Adipocyte (in vitro differentiated cells): Measurements from ENCODE around the gene NR4A3.
"Not testable (repeated sequence)": the region's sequence is repeated elsewhere in the genome, so short reads cannot be mapped to it uniquely, and the experiment has no call there.

Source experiments
- DNase-seq: peaks from one replicate; pipeline ENCODE4 v3.0.0-alpha.2; 2015; ENCODE audit warnings: low read depth
- H3K27me3 ChIP-seq: replicated peaks from 2 replicates; pipeline ENCODE4 v1.7.0; 2013; ENCODE audit warnings: mild to moderate bottlenecking, low read length, moderate library complexity; ENCODE audit not compliant: control insufficient read depth, insufficient read depth
- H3K36me3 ChIP-seq: 2 replicates; pipeline ENCODE4 v1.7.0; 2013; ENCODE audit warnings: low read length, mild to moderate bottlenecking, moderate library complexity; ENCODE audit not compliant: control insufficient read depth, insufficient read depth, severe bottlenecking
- H3K4me1 ChIP-seq: 2 replicates; pipeline ENCODE4 v1.7.0; 2013; ENCODE audit warnings: mild to moderate bottlenecking, low read length, moderate library complexity; ENCODE audit not compliant: control insufficient read depth, insufficient read depth
- H3K4me3 ChIP-seq: 2 replicates; pipeline ENCODE4 v1.7.0; 2013; ENCODE audit warnings: mild to moderate bottlenecking, low read length, moderate library complexity
- H3K9ac ChIP-seq: 2 replicates; pipeline ENCODE4 v1.7.0; 2013; ENCODE audit warnings: mild to moderate bottlenecking, low read length, moderate library complexity
- H3K9me3 ChIP-seq: 2 replicates; pipeline ENCODE4 v1.7.0; 2013; ENCODE audit warnings: mild to moderate bottlenecking, low read length, moderate library complexity; ENCODE audit not compliant: control insufficient read depth

Gene NR4A3

DNA sequence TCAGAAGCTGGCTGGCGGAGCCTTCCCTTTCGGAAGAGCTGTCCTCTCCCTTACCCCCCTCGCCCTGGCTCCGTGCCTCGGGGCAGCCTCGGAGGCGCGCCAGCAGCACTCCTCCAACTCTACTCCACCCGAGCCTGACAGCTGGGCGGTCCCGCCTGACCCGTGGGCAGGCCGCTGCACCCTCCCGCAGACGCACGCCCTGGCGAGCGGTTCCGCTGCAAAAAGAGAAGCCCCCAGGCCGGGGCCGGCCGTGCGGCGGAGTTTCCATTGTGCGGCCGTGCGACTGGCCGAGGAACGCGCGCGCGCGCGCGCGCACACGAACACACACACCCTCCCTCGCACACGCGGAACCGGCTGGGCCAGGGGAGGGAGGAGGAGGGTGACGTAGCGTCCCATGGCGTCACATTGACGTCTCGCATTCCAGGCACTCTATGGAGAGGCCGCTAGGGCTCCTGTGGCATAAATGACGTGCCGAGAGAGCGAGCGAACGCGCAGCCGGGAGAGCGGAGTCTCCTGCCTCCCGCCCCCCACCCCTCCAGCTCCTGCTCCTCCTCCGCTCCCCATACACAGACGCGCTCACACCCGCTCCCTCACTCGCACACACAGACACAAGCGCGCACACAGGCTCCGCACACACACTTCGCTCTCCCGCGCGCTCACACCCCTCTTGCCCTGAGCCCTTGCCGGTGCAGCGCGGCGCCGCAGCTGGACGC, at the start of gene NR4A3:
NR4A3 (plus strand) TSS at position 490 of the 713 bp plus-strand sequence. CDS start 6,158 bp downstream, outside the sequence.
- H3K4me1 ChIP-seq: peaks cover 13% of the 10 kb centered on the region
- H3K27me3 ChIP-seq: no peaks in the 10 kb centered on the region

DNA sequence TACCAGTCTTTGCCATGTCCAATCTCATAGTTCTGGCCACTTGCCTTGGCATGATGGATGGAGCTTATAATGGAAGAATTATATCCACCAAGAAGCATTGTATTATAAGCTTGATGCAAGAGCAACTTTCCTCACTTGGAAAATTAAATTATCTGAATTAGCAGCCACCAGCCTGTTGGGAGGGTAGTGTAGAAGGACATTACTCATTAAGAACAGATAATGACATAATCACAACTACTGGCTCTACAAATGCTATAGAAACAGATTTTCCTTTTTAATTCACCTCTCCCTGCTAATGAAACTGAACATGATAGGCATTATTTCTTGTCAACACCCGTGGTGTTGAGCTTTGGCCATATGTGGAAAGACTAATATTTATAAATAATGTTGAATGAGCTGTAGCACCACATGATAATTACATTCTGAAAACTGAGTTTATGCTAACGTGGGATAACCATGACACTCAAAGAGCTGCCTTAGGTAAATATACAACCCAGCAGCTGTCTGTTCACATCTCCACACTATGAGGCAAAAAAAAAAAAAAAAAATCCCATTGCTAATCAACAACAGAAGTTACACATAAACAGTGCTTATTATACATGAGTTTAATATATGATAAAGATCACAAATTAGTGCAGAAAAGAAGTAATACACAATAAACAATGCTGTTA, 48.1 kb upstream of the NR4A3 start:
- Histone ChIP-seq H3K36me3 (no peaks in the 10 kb centered on the region), H3K27me3 (no peaks in the 10 kb centered on the region), H3K4me3 (no peak overlapping the region), H3K9me3 (no peaks in the 10 kb centered on the region), H3K4me1 (peaks cover 4% of the 10 kb centered on the region), H3K9ac (no peak overlapping the region)
- no peak for DNase-seq

More for the DNA sequence above, at the start of gene NR4A3:
- H3K9me3 ChIP-seq: no peaks in the 10 kb centered on the region
- DNase-seq: peak; percentile 99
- H3K4me3 ChIP-seq: peak within 1 kb of the TSS; percentile 85
- peak within 1 kb of the TSS; percentile 89 for H3K9ac ChIP-seq
- H3K36me3 ChIP-seq: no peaks in the 10 kb centered on the region

DNA sequence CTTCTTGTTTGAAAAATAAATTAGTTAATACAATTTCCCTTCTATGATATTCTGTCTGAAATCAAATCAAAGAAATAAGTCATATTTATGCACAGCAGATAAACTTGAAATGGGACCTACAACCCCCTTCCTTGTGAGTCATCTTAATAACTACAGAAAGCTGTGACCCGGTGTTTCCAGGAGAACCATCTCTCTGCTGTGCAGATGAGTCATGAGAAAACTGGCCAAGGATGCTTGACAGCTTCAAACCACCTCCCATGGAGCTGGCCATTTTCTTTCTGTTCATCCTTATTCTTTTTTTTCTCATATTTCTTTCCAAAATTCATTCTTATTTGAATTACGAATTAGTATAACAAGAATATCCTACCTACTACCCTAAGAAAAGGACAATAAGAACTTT, 43.4 kb upstream of the NR4A3 start:
- no peaks in the 10 kb centered on the region for H3K36me3 ChIP-seq
- no peaks in the 10 kb centered on the region for H3K27me3 ChIP-seq
- H3K9me3 ChIP-seq: no peaks in the 10 kb centered on the region
- H3K4me1 ChIP-seq: peaks cover 4% of the 10 kb centered on the region
- no peak overlapping the region for H3K9ac ChIP-seq
- DNase-seq: peak; percentile 68
- H3K4me3 ChIP-seq: no peak overlapping the region

DNA sequence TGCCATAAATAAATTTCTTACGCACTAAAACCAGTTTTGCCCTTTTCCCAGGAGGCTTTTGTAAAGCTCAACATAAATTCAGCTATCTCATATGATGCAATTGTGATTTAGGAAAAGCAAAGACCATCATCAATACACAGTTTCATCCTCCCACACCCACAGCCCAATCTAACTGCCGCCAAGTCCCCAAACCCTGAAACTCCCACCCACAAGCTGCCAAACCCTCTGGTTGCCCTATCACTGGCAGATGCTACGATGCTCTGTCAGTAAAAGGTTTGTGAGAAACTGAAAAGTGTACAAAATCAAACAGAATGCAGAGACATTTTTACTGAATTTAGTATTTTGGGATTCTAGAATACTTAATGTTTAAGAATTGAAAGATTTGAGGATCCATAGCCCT, 42.8 kb upstream of the NR4A3 start:
- Histone ChIP-seq H3K9me3 (no peaks in the 10 kb centered on the region), H3K4me3 (no peak overlapping the region), H3K9ac (no peak overlapping the region), H3K36me3 (no peaks in the 10 kb centered on the region), H3K27me3 (no peaks in the 10 kb centered on the region), H3K4me1 (peaks cover 4% of the 10 kb centered on the region)
- no peak for DNase-seq

DNA sequence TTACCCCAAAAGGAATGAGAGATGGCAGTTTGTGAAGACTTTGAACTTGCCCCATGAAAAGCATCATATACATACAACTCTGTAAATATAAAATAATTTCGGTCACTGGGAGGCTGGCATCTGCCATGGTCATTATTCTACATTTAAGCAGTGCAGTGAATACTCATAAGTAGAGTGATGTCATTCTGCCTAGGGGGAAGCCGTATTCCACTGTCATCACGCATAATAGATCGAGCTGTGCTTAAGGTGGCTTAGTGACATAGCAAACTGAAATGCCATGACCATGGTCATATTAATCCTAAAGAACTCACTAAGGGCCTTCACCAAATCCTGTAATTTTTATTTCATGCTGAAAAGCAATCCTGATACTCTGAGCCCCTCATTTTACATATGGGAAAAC, 42.4 kb upstream of the NR4A3 start:
- Histone ChIP-seq H3K36me3 (no peaks in the 10 kb centered on the region), H3K9me3 (no peaks in the 10 kb centered on the region), H3K9ac (no peak overlapping the region), H3K4me1 (peaks cover 4% of the 10 kb centered on the region), H3K27me3 (no peaks in the 10 kb centered on the region), H3K4me3 (no peak overlapping the region)
- no peak for DNase-seq

DNA sequence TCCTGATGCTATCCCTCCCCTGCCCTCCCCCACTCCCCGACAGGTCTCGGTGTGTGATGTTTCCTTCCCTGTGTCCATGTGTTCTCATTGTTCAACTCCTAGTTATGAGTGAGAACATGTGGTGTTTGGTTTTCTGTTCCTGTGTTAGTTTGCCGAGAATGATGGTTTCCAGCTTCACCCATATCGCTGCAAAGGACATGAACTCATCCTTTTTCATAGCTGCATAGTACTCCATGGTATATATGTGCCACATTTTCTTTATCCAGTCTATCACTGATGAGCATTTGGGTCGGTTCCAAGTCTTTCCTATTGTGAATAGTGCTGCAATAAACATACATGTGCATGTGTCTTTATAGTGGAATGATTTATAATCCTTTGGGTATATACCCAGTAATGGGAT, 39.3 kb upstream of the NR4A3 start:
- not testable (repeated sequence) for H3K9me3 ChIP-seq, DNase-seq, H3K27me3 ChIP-seq

DNA sequence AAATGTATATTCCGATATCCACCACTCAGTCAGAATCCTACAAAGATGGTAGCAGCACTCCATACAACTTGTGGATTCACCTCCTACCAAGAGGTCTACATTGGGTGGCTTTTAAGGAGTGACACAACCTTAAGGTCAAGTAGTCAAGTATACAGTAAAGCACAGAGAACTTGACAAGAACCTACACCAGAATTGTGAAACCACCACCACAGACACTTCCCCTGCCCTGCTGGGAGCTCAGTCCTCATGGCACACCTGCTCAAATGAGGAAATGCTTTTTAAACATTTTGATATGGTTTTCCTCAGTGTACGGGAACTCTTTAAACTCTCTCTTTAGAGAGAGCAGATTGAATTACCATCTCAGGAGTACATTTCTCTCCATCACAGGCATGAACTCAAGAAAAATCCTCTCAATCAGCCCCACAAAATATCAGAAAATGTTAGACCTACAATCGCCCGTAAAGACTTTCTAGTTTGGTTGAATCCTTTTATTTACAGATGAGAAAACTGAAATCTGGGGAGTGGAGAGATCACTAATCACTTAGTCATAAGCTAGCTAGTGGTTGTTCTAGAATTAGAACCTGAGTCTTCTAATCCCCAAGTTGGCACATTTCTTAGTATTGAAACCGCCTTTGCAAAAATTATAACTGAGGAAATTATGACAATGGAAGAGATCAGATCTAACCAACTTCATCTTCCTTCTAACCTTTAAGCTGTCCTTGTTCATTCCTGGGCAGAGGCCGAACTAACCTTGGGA, 38.5 kb upstream of the NR4A3 start:
- H3K9me3 ChIP-seq: no peaks in the 10 kb centered on the region
- peaks cover under 1% of the 10 kb centered on the region for H3K4me1 ChIP-seq
- no peaks in the 10 kb centered on the region for H3K27me3 ChIP-seq
- no peak overlapping the region for H3K9ac ChIP-seq
- no peak overlapping the region for H3K4me3 ChIP-seq
- no peak for DNase-seq
- no peaks in the 10 kb centered on the region for H3K36me3 ChIP-seq

More for the DNA sequence above, 39.3 kb upstream of the NR4A3 start:
- H3K36me3 ChIP-seq, H3K4me3 ChIP-seq, H3K9ac ChIP-seq, H3K4me1 ChIP-seq: not testable (repeated sequence)

DNA sequence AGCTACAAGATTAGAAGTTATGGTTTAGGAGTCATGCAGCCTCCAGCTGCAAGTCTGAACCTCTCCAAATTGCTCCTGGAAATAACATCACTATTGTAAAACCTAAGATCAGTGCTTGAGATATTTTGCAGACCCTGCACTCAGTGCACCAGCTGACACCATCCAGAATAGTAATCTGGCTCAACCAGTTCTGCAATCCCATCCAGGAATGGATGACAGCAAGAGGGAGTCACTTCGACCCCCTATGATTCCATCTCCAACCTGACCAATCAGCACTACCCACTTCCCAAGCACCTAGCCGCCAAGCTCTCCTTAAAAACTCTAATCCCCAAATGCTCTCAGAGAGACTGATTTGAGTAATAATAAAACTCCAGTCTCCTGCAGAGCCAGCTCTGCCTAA, 37.9 kb upstream of the NR4A3 start:
- Histone ChIP-seq H3K4me1 (no peaks in the 10 kb centered on the region), H3K4me3 (no peak overlapping the region), H3K9me3 (no peaks in the 10 kb centered on the region), H3K27me3 (no peaks in the 10 kb centered on the region), H3K9ac (no peak overlapping the region), H3K36me3 (no peaks in the 10 kb centered on the region)
- DNase-seq: no peak

DNA sequence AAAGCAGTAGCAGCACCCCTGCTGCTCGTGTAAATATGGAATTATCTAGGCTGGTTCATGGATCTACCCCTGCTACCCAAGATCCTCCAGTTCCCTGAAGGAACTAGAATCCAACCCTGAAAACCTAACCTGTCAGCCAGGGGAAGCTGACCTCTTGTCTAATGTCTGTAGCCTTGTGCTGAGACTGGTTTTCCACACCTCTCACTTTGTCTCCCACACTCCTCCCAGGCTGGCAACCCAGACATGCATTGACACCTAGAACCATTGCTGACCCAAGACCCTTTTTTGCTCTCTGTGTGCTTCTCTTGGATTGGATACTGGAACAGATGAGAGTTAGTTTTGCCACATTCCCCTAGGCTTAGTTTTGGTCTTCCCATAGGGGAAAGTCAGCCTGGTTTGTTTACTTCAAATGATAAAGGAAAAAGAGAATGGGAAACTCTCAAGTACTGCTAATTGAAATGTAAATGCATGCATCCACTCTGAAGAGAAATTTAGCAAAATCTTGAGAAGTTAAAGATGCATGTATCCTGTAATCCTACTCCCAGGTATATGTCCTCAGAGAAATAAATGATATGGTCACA, 36.6 kb upstream of the NR4A3 start:
- DNase-seq: no peak
- no peak overlapping the region for H3K4me3 ChIP-seq

DNA sequence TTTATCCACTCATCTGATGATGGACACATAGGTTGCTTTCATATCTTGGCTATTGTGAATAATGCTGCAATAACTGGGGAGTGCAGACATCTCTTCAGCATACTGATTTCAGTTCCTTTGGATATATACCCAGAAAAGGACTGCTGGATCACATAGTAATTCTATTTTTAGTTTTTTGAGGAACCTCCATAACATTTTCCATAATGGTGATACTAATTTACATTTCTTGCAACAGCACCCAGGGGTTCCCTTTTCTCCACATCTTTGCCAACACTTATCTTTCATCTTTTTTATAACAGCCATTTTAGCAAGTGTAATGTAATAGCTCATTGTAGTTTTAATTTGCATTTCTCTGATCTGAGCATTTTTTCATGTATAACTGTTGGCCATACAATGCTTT, 34.1 kb upstream of the NR4A3 start:
- DNase-seq: no peak
- Histone ChIP-seq H3K27me3 (no peaks in the 10 kb centered on the region), H3K4me1 (no peaks in the 10 kb centered on the region), H3K9ac (no peak overlapping the region), H3K36me3 (no peaks in the 10 kb centered on the region), H3K9me3 (no peaks in the 10 kb centered on the region), H3K4me3 (no peak overlapping the region)

More for the DNA sequence above, 36.6 kb upstream of the NR4A3 start:
- no peaks in the 10 kb centered on the region for H3K27me3 ChIP-seq
- H3K36me3 ChIP-seq: no peaks in the 10 kb centered on the region
- H3K4me1 ChIP-seq: no peaks in the 10 kb centered on the region
- no peaks in the 10 kb centered on the region for H3K9me3 ChIP-seq
- H3K9ac ChIP-seq: no peak overlapping the region

DNA sequence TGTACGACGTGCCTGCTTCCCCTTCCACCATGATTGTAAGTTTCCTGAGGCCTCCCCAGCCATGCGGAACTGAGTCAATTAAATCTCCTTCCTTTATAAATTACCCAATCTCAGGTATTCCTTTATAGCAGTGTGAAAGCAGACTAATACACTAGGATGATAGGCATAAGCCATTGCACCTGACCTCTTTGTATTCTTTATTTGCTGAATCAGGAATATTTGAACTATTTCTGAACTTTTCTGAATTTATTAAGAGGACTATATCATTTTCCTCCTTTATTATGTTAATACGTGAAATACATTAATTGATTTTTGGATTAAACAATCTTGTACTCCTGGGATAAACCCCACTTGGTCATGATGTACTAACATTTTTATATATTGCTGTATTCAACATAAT, 28.2 kb upstream of the NR4A3 start:
- H3K9me3 ChIP-seq: no peaks in the 10 kb centered on the region
- H3K9ac ChIP-seq: no peak overlapping the region
- H3K4me1 ChIP-seq: no peaks in the 10 kb centered on the region
- no peaks in the 10 kb centered on the region for H3K36me3 ChIP-seq
- no peaks in the 10 kb centered on the region for H3K27me3 ChIP-seq
- no peak for DNase-seq
- H3K4me3 ChIP-seq: no peak overlapping the region
